Ovary (tissue), 3 donors: ENCODE data around the gene UBE2S.

Experiments
- POLR2A ChIP-seq: fragments of 450-650 bp; IDR thresholded peaks from one replicate; pipeline ENCODE4 v1.6.1; 2017; ENCODE audit warnings: antibody characterized with exemption, mild to moderate bottlenecking, moderate library complexity
- TF ChIP-seq, protein P1 (sequence below), 3 donors: fragments of 450-650 bp in 2 of 3; fragments of 200-600 bp in 1 of 3; IDR thresholded peaks; one replicate each; pipeline versions ENCODE4 v1.5.1 to v1.8.0; 2016 to 2022; ENCODE audit warnings: antibody characterized with exemption in 3 of 3, mild to moderate bottlenecking in 1 of 3
- donor health status: DM: no; HTN: no; CAD: no.

DNA sequence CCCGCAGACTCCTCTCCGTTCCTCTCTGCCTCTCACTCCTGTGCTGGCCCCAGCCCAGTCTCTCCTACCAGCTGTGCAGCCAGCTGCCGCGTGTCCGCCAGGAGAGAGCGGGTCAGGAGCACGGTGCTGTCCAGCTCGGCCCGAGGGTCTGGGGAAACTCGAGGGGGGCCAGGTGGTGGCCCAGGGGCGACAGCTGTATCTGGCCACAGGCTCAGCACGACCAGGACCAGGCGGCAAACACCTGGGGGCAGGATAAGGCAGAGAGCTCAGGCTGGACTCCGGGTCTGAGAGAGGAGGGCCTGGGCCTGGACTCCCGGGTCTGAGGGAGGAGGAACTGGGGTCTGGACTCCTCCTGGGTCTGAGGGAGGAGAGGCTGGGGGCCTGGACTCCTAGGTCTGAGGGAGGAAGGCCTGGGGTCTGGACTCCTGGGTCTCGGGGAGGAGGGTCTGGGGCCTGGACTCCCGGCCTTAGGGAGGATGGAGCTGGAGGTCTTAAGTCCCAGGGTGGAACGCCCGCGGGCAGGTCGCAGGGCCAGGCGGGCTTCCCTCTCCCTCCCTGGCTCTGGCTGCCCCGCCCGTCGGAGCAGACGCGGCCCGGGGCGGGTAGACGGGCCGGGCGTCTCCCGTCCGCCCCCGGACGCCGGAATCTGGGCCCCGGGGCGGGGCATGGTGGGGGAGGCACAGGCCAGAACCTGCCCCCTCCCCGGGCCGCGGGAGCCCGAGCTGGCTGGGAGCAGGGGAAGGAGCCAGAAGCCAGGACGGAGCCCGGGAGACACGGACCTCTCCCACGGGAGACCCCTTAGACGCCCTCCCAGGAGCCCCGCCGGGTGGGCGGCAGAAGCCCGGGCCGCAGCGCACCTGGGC lies 38.7 kb downstream of the UBE2S start:
- TF ChIP-seq, protein P1, sequence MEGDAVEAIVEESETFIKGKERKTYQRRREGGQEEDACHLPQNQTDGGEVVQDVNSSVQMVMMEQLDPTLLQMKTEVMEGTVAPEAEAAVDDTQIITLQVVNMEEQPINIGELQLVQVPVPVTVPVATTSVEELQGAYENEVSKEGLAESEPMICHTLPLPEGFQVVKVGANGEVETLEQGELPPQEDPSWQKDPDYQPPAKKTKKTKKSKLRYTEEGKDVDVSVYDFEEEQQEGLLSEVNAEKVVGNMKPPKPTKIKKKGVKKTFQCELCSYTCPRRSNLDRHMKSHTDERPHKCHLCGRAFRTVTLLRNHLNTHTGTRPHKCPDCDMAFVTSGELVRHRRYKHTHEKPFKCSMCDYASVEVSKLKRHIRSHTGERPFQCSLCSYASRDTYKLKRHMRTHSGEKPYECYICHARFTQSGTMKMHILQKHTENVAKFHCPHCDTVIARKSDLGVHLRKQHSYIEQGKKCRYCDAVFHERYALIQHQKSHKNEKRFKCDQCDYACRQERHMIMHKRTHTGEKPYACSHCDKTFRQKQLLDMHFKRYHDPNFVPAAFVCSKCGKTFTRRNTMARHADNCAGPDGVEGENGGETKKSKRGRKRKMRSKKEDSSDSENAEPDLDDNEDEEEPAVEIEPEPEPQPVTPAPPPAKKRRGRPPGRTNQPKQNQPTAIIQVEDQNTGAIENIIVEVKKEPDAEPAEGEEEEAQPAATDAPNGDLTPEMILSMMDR (IDR thresholded peaks at IDR 0.05): no peak
- TF ChIP-seq POLR2A: no peak
